ENCODE measurements around the gene MAP4K2.
"Not testable (repeated sequence)": the region's sequence is repeated elsewhere in the genome, so short reads cannot be mapped to it uniquely, and the experiment has no call there.

GRCh38 chr11:64815433-64815832 lies 12.4 kb upstream of the MAP4K2 start:
- not testable (repeated sequence) for TF ChIP-seq GABPA (IDR thresholded peaks at IDR 0.05; ENCODE audit: low read depth, low read length); GABPA (CRISPR knock-in tag; IDR thresholded peaks at IDR 0.05; ENCODE audit: low read depth); FOXM1 (CRISPR knock-in tag; IDR thresholded peaks at IDR 0.05)
- TF ChIP-seq HNF1A (IDR thresholded peaks at IDR 0.05; ENCODE audit: low read depth) (peak; percentile 84), HNF1A (CRISPR knock-in tag; IDR thresholded peaks at IDR 0.05; ENCODE audit: borderline replicate concordance) (peak; percentile 84)
